ENCODE results near the gene UPK2.
A peak's percentile ranks its signal among the peaks of the same experiment; 100 is the strongest.
"Not testable (repeated sequence)": the region's sequence is repeated elsewhere in the genome, so short reads cannot be mapped to it uniquely, and the experiment has no call there.

UPK2 gene

DNA sequence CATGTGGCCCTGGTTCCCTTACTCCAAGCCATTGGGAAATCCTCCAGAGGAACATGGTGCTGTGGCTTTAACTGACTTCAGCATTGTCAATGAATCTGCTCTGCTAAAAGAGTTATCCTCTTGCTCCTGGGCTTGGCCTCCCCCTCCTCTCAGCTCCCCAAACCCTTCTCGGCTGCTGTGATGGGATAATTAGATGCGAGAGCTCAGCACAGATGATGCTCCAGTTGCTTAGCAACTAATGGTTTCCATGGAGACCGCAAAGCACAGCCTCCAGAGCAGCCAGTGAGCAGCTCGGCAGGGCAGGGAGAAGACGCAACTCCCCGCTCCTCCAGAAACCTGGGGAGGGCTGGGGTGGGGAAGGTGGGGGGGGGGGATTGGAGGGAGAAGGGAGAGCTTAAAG is 2.8 kb upstream of the UPK2 start:
- no peak for TF ChIP-seq YY1 (IDR thresholded peaks at IDR 0.05; ENCODE audit: insufficient read depth, insufficient read length)
- TF ChIP-seq ZNF274 (IDR thresholded peaks at IDR 0.05; ENCODE audit: low read depth, low read length): no peak
- no peak for TF ChIP-seq SUZ12 (IDR thresholded peaks at IDR 0.05; ENCODE audit: extremely low read depth, insufficient read depth, insufficient read length)
- Histone ChIP-seq H3K4me3 (ENCODE audit: insufficient read length, low read depth) (no peak overlapping the region), H3K27me3 (ENCODE audit: insufficient read depth, insufficient read length) (peaks cover 10% of the 10 kb centered on the region), H3K36me3 (ENCODE audit: insufficient read depth, insufficient read length, low read length) (no peaks in the 10 kb centered on the region), H3K9ac (ENCODE audit: insufficient read length, low read depth) (no peak overlapping the region), H3K9me3 (ENCODE audit: insufficient read depth, low read length) (no peaks in the 10 kb centered on the region), H3K4me1 (ENCODE audit: insufficient read depth, insufficient read length) (peaks cover 3% of the 10 kb centered on the region)
- peak; percentile 72 for DNase-seq (ENCODE audit: low read depth, low spot score)

DNA sequence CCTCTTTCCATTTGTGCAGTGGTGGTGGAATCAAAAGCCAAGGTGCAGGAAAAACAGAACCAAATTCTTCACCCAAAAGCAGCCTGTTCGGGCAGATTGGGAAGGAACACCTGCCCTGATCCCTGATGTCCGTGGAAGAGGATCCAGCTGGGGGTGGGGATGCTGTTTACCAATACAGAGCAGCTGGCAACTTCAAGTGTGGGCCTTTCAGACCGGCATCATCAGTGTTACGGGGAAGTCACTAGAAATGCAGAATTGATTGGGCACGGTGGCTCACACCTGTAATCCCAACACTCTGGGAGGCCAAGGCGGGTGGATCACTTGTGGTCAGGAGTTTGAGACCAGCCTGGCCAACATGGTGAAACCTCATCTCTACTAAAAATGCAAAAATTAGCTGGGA is 2.1 kb upstream of the UPK2 start:
- not testable (repeated sequence) for H3K9ac ChIP-seq (ENCODE audit: insufficient read length, low read depth); H3K9me3 ChIP-seq (ENCODE audit: insufficient read depth, low read length); H3K4me3 ChIP-seq (ENCODE audit: insufficient read length, low read depth); H3K4me1 ChIP-seq (ENCODE audit: insufficient read depth, insufficient read length); DNase-seq (ENCODE audit: low read depth, low spot score); H3K36me3 ChIP-seq (ENCODE audit: insufficient read depth, insufficient read length, low read length); H3K27me3 ChIP-seq (ENCODE audit: insufficient read depth, insufficient read length)

DNA sequence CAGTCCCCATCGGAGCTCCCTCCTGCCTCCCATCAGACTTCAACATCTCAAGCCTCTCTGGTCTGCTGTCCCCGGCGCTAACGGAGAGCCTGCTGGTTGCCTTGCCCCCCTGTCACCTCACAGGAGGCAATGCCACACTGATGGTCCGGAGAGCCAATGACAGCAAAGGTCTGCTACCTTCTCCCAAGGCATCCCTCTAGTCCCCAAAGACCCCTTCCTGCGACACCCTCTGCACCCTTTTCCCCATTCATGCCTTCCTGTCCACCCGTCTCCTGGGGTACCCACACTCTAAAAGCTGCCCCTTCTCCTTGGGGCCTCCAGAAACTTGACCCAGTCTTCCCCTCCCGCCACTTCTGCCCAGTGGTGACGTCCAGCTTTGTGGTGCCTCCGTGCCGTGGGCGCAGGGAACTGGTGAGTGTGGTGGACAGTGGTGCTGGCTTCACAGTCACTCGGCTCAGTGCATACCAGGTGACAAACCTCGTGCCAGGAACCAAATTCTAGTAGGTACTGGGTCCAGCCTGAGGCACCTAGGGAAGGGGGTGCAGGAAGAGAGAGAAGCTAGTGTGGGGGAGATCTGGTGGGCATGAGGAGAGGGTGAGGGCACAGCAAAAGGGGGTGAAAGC is 860 bp downstream of the UPK2 start:
- no peak overlapping the region for H3K9ac ChIP-seq (ENCODE audit: insufficient read length, low read depth)
- H3K36me3 ChIP-seq (ENCODE audit: insufficient read depth, insufficient read length, low read length): no peaks in the 10 kb centered on the region
- peaks cover 6% of the 10 kb centered on the region for H3K4me1 ChIP-seq (ENCODE audit: insufficient read depth, insufficient read length)
- DNase-seq (ENCODE audit: low read depth, low spot score): no peak
- H3K9me3 ChIP-seq (ENCODE audit: insufficient read depth, low read length): no peaks in the 10 kb centered on the region
- TF ChIP-seq ZNF274 (IDR thresholded peaks at IDR 0.05; ENCODE audit: low read depth, low read length) (no peak), SUZ12 (IDR thresholded peaks at IDR 0.05; ENCODE audit: extremely low read depth, insufficient read depth, insufficient read length) (no peak)
- peaks cover 10% of the 10 kb centered on the region for H3K27me3 ChIP-seq (ENCODE audit: insufficient read depth, insufficient read length)
- H3K4me3 ChIP-seq (ENCODE audit: insufficient read length, low read depth): no peak overlapping the region

DNA sequence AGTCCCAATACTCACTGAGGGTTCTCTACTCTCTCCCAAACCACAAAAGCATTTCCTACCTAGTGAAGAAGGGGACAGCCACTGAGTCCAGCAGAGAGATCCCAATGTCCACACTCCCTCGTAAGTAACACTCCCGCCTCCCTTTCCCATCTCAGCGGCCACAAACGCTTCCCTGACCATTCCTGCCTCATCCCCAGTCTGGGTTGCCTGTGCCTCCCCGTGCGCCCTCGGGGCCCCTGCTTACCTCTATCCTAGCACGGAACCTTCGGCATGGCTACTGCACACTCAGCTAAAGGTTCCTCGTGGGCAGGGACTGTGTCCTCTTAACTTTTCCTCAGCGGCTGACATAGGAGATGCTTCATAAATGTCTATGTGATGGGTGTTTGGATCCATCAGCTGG is 1.5 kb downstream of the UPK2 start:
- Histone ChIP-seq H3K9ac (ENCODE audit: insufficient read length, low read depth) (no peak overlapping the region), H3K9me3 (ENCODE audit: insufficient read depth, low read length) (no peaks in the 10 kb centered on the region), H3K27me3 (ENCODE audit: insufficient read depth, insufficient read length) (peaks cover 10% of the 10 kb centered on the region), H3K36me3 (ENCODE audit: insufficient read depth, insufficient read length, low read length) (no peaks in the 10 kb centered on the region), H3K4me3 (ENCODE audit: insufficient read length, low read depth) (no peak overlapping the region), H3K4me1 (ENCODE audit: insufficient read depth, insufficient read length) (peaks cover 6% of the 10 kb centered on the region)
- TF ChIP-seq ZNF274 (IDR thresholded peaks at IDR 0.05; ENCODE audit: low read depth, low read length) (no peak), YY1 (IDR thresholded peaks at IDR 0.05; ENCODE audit: insufficient read depth, insufficient read length) (no peak), SUZ12 (IDR thresholded peaks at IDR 0.05; ENCODE audit: extremely low read depth, insufficient read depth, insufficient read length) (no peak)
- no peak for DNase-seq (ENCODE audit: low read depth, low spot score)

DNA sequence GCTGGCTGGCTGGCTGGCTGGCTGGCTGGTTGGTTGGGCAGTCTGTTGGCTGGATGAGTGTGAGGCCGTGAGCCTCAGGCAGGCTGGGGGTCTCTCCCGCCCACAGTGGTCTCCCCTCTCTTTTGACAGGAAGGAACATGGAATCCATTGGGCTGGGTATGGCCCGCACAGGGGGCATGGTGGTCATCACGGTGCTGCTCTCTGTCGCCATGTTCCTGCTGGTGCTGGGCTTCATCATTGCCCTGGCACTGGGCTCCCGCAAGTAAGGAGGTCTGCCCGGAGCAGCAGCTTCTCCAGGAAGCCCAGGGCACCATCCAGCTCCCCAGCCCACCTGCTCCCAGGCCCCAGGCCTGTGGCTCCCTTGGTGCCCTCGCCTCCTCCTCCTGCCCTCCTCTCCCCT is 1.9 kb downstream of the UPK2 start:
- Histone ChIP-seq H3K4me1 (ENCODE audit: insufficient read depth, insufficient read length) (peaks cover 6% of the 10 kb centered on the region), H3K36me3 (ENCODE audit: insufficient read depth, insufficient read length, low read length) (no peaks in the 10 kb centered on the region), H3K9ac (ENCODE audit: insufficient read length, low read depth) (no peak overlapping the region), H3K9me3 (ENCODE audit: insufficient read depth, low read length) (no peaks in the 10 kb centered on the region), H3K27me3 (ENCODE audit: insufficient read depth, insufficient read length) (peaks cover 8% of the 10 kb centered on the region), H3K4me3 (ENCODE audit: insufficient read length, low read depth) (no peak overlapping the region)
- TF ChIP-seq SUZ12 (IDR thresholded peaks at IDR 0.05; ENCODE audit: extremely low read depth, insufficient read depth, insufficient read length): no peak
- TF ChIP-seq ZNF274 (IDR thresholded peaks at IDR 0.05; ENCODE audit: low read depth, low read length): no peak
- TF ChIP-seq YY1 (IDR thresholded peaks at IDR 0.05; ENCODE audit: insufficient read depth, insufficient read length): no peak
- no peak for DNase-seq (ENCODE audit: low read depth, low spot score)

DNA sequence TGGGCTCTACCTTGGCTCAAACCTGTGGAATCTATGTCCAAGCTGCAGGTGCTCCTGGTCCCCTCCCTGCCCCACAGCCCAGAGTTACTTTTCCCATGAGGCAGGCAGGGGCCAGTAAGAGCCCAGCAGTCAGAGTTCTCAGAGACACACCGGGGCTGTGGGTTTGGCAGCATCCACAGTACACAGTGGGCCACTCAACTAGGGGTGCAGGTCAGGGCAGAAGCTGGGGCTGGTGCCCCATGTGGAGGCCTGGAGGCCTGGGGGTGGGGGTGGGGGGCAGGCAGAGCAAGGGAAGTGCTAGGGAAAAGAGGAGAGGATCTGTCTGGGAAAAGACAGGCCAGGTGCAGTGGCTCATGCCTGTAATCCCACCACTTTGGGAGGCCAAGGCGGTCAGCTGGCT is 2.5 kb downstream of the UPK2 start:
- peaks cover 5% of the 10 kb centered on the region for H3K27me3 ChIP-seq (ENCODE audit: insufficient read depth, insufficient read length)
- no peaks in the 10 kb centered on the region for H3K9me3 ChIP-seq (ENCODE audit: insufficient read depth, low read length)
- no peak for DNase-seq (ENCODE audit: low read depth, low spot score)
- H3K36me3 ChIP-seq (ENCODE audit: insufficient read depth, insufficient read length, low read length): no peaks in the 10 kb centered on the region
- TF ChIP-seq SUZ12 (IDR thresholded peaks at IDR 0.05; ENCODE audit: extremely low read depth, insufficient read depth, insufficient read length): no peak
- no peak for TF ChIP-seq YY1 (IDR thresholded peaks at IDR 0.05; ENCODE audit: insufficient read depth, insufficient read length)
- TF ChIP-seq ZNF274 (IDR thresholded peaks at IDR 0.05; ENCODE audit: low read depth, low read length): no peak
- H3K9ac ChIP-seq (ENCODE audit: insufficient read length, low read depth): no peak overlapping the region
- peaks cover 6% of the 10 kb centered on the region for H3K4me1 ChIP-seq (ENCODE audit: insufficient read depth, insufficient read length)
- no peak overlapping the region for H3K4me3 ChIP-seq (ENCODE audit: insufficient read length, low read depth)

DNA sequence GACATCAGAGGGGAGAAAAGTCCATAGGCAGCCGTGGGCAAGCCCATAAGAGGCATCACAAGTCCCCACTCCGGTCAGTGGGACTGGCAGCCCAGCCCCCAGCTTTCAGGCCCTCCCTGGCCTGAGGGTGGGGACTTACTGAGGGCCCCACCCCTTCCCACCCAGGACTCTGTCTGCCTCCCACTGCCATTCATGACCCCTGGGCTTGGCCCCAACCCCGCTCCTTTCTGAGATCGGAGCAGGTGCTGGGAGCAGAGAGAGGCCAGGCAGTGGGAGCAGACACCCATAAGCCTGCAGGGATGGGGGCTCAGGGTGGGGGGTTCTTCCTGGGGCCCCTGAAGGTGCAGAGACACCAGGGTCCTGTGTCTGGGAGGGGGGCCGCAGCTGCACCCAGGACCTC is 5.1 kb downstream of the UPK2 start:
- DNase-seq (ENCODE audit: low read depth, low spot score): no peak
- TF ChIP-seq SUZ12 (IDR thresholded peaks at IDR 0.05; ENCODE audit: extremely low read depth, insufficient read depth, insufficient read length): no peak
- Histone ChIP-seq H3K27me3 (ENCODE audit: insufficient read depth, insufficient read length) (peaks cover 5% of the 10 kb centered on the region), H3K4me1 (ENCODE audit: insufficient read depth, insufficient read length) (peaks cover 2% of the 10 kb centered on the region), H3K9ac (ENCODE audit: insufficient read length, low read depth) (no peak overlapping the region), H3K9me3 (ENCODE audit: insufficient read depth, low read length) (no peaks in the 10 kb centered on the region), H3K36me3 (ENCODE audit: insufficient read depth, insufficient read length, low read length) (no peaks in the 10 kb centered on the region), H3K4me3 (ENCODE audit: insufficient read length, low read depth) (no peak overlapping the region)

DNA sequence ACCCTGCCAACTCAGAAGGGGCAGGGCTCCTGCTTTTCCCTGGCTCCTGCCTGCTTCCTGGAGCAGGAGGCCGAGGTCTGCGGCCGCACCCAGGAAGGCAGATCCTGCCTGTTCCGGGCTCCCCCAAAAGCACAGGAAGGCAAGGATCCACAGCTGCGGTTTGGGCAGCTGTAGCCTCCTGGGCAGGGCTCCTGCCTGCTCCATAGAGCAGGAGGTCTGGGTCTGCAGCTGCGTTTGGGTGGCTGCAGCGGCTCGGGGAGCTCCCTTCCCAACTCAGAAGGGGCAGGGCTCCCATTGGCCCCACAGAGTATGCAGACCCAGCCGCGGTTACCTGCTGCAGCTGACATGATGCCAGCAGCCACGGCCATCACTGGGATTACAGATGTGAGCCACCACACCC is 5.5 kb downstream of the UPK2 start:
- Histone ChIP-seq H3K4me3 (ENCODE audit: insufficient read length, low read depth) (no peak overlapping the region), H3K9me3 (ENCODE audit: insufficient read depth, low read length) (no peaks in the 10 kb centered on the region), H3K4me1 (ENCODE audit: insufficient read depth, insufficient read length) (peaks cover 2% of the 10 kb centered on the region), H3K27me3 (ENCODE audit: insufficient read depth, insufficient read length) (peaks cover 5% of the 10 kb centered on the region), H3K36me3 (ENCODE audit: insufficient read depth, insufficient read length, low read length) (no peaks in the 10 kb centered on the region), H3K9ac (ENCODE audit: insufficient read length, low read depth) (no peak overlapping the region)
- no peak for TF ChIP-seq YY1 (IDR thresholded peaks at IDR 0.05; ENCODE audit: insufficient read depth, insufficient read length)
- DNase-seq (ENCODE audit: low read depth, low spot score): no peak

DNA sequence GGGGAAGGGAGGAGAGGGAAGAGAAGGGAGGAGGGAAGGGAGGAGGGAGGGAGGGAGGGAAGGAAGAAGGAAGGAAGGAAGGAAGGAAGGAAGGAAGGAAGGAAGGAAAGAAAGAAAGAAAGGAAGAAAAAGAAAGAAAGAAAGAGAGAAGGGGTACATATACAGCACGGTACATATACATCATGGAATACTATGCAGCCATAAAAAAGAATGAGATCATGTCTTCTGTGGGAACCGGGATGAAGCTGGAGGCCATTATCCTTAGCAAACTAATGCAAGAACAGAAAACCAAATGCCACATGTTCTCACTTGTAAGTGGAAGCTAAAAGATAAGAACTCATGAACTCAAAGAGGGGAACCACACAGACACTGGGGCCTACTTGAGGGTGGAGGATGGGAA is 13.4 kb downstream of the UPK2 start:
- H3K4me1 ChIP-seq (ENCODE audit: insufficient read depth, insufficient read length); H3K9ac ChIP-seq (ENCODE audit: insufficient read length, low read depth); DNase-seq (ENCODE audit: low read depth, low spot score); H3K4me3 ChIP-seq (ENCODE audit: insufficient read length, low read depth); H3K9me3 ChIP-seq (ENCODE audit: insufficient read depth, low read length); H3K27me3 ChIP-seq (ENCODE audit: insufficient read depth, insufficient read length); H3K36me3 ChIP-seq (ENCODE audit: insufficient read depth, insufficient read length, low read length): not testable (repeated sequence)
